Upper lobe of left lung (tissue), 4 donors: ENCODE data around the gene TACC2.

ENCODE experiments used
- POLR2A ChIP-seq, 4 donors: fragments of 450-650 bp; IDR thresholded peaks; one replicate each; pipeline ENCODE4 v1.5.1; 2016 to 2017; ENCODE audit warnings: antibody characterized with exemption in 4 of 4, mild to moderate bottlenecking in 2 of 4
- TF ChIP-seq, protein P1 (sequence below), 6 experiments: fragments of 450-650 bp in 4 of 6; fragments of 200-600 bp in 2 of 6; sonication (generic) in 2 of 6; IDR thresholded peaks; one replicate each; pipeline ENCODE4 v1.5.1; 2016 to 2019; ENCODE audit warnings: antibody characterized with exemption in 6 of 6

DNA sequence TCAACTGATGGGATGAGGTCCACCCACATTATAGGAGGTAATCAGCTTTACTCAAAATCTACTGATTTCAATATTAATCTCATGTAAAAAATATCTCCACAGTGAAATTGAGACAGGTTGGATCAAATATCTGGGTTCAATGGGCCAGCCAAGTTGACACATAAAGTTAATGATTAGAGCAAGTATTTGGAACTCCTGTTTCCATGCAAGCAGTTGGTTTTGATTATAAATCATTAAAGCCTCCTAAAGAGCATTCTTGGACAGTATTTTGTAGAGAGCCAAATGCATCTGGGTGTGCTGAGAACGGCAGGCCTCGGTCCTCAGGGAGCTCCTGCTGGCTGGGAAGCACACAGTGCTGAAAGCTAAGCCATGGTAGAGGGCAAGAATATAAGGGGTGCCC, 155.2 kb downstream of the TACC2 start:
- TF ChIP-seq, protein P1, sequence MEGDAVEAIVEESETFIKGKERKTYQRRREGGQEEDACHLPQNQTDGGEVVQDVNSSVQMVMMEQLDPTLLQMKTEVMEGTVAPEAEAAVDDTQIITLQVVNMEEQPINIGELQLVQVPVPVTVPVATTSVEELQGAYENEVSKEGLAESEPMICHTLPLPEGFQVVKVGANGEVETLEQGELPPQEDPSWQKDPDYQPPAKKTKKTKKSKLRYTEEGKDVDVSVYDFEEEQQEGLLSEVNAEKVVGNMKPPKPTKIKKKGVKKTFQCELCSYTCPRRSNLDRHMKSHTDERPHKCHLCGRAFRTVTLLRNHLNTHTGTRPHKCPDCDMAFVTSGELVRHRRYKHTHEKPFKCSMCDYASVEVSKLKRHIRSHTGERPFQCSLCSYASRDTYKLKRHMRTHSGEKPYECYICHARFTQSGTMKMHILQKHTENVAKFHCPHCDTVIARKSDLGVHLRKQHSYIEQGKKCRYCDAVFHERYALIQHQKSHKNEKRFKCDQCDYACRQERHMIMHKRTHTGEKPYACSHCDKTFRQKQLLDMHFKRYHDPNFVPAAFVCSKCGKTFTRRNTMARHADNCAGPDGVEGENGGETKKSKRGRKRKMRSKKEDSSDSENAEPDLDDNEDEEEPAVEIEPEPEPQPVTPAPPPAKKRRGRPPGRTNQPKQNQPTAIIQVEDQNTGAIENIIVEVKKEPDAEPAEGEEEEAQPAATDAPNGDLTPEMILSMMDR (IDR thresholded peaks at IDR 0.05), result no peak
- TF ChIP-seq POLR2A (IDR thresholded peaks at IDR 0.05), result no peak
